Lung (tissue), 12 donors: ENCODE results near the gene GAB3. TPM values are rescaled to one million over a fixed set of nuclear protein-coding genes. Genes with fewer than 3 reads are reported as not detected.

ENCODE experiments used
- ATAC-seq: fragments of 200-7000 bp; cut with Tn5 transposase; one replicate; pipeline ENCODE4 v1.9.1; 2020; ENCODE audit warnings: moderate number of reproducible peaks; ENCODE audit not compliant: insufficient read depth, low FRiP score
- DNase-seq, 3 donors: peaks; one replicate each; pipeline ENCODE4 v3.0.0-alpha.2; 2013 to 2017
- H3K27ac ChIP-seq, 2 donors: one replicate each; pipeline ENCODE4 v1.5.1; 2013; ENCODE audit warnings: mild to moderate bottlenecking in 2 of 2, moderate library complexity in 2 of 2, control low read depth in 1 of 2, inconsistent platforms in 1 of 2, low read depth in 1 of 2, low read length in 1 of 2
- H3K27me3 ChIP-seq, 3 donors: one replicate each; pipeline ENCODE4 v1.5.1; 2013; ENCODE audit warnings: low read length in 2 of 3; ENCODE audit not compliant: control insufficient read depth in 3 of 3, insufficient read depth in 3 of 3
- H3K36me3 ChIP-seq, 4 donors: one replicate each; pipeline ENCODE4 v1.5.1; 2013; ENCODE audit warnings: low read length in 4 of 4, mild to moderate bottlenecking in 1 of 4, moderate library complexity in 1 of 4; ENCODE audit not compliant: control insufficient read depth in 4 of 4, insufficient read depth in 4 of 4
- H3K4me1 ChIP-seq, 5 donors: one replicate each; pipeline ENCODE4 v1.5.1; 2013; ENCODE audit warnings: low read length in 5 of 5, mild to moderate bottlenecking in 2 of 5, moderate library complexity in 1 of 5; ENCODE audit not compliant: control insufficient read depth in 5 of 5, insufficient read depth in 5 of 5
- H3K4me3 ChIP-seq: one replicate; pipeline ENCODE4 v1.5.1; 2013; ENCODE audit warnings: mild to moderate bottlenecking, control low read depth, moderate library complexity
- H3K9ac ChIP-seq, 2 donors: one replicate each; pipeline ENCODE4 v1.5.1; 2013; ENCODE audit warnings: low read length in 2 of 2, control low read depth in 1 of 2; ENCODE audit not compliant: insufficient read depth in 1 of 2
- H3K9me3 ChIP-seq, 4 donors: one replicate each; pipeline ENCODE4 v1.5.1; 2013; ENCODE audit warnings: low read length in 3 of 4, mild to moderate bottlenecking in 1 of 4, moderate library complexity in 1 of 4; ENCODE audit not compliant: control insufficient read depth in 4 of 4, insufficient read depth in 3 of 4
- WGBS, 2 donors: extraction: QIAGEN DNeasy Blood & Tissue Kit; methylation state at CpG; one replicate each; pipeline ENCODE4 v1.1.7; 2013; 5-methylcytosine and 5-hydroxymethylcytosine counted together
- polyA plus RNA-seq, 2 donors: library from polyadenylated mRNA; stranded (reverse); fragments of 200-250 nt; gene quantifications; one replicate each; pipeline ENCODE4 v1.2.1, GENCODE V29; 2013
- total RNA-seq, 2 donors: library from RNA; depleted of rRNA in 1 of 2; stranded (reverse); fragments of >200 nt in 1 of 2; gene quantifications; one replicate each; pipeline ENCODE4 v1.2.1, GENCODE V29; 2014 to 2021
- TF ChIP-seq, protein P1 (sequence below): IDR thresholded peaks from 2 replicates; pipeline ENCODE4 v1.5.1; 2012; ENCODE audit warnings: mild to moderate bottlenecking; ENCODE audit errors: control extremely low read depth, extremely low read depth
- donor health status: control.
- donor health status: control.
- donor health status: Bipolar disorder and iron deficiency.
- donor health status: healthy.
- donor health status: DM: yes; HTN: yes; CAD: no.

The GAB3 gene
- total and polyA plus RNA-seq, 4 donors, result 4.4 to 12.8 (median 10.2) TPM

DNA sequence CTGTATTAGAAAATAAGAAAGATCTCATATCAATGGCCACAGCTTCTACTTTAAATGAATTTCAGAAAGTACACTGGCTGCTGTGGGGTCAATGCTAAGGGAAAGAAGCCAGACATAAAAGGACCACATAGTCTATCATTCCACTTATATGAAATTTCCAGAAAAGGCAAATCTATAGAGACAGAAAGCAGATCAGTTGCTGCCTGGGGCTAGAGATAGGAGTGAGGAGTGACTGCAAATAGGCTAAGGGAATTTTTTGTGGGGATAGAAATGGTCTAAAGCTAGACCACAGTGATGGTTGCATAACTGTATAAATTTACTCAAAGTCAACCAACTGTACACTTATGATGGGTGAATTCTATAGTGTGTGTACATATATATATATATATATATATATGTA lies 8.3 kb downstream of the GAB3 start:
- H3K4me1 ChIP-seq, result peaks cover 0 to 6% (median under 1%) of the 10 kb centered on the region in 5 donors

DNA sequence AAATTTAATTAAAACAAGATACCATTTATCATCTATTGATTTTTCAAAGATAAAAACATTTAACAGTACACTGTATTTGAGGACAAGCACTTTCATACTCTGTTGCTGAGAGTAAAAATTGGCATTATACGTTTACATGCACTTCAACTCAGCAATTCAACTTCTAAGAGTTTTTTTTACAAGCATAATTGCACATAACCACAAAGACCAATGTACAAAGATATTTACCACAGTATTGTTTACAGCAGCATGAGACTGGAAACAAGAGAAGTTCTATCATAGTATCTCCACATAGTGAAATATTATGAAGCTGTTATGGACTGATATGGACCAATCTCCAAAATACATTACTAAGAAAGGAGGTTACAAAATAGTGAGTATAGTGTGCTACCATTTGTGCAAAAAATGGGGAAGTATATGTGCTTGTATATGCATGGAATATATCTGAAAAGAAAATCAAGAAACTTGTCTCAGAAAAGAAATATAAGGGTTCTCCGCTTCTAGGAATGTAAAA lies 10.9 kb downstream of the GAB3 start:
- peaks cover 0 to 3% (median 0%) of the 10 kb centered on the region in 4 donors for H3K9me3 ChIP-seq
- WGBS, 2 donors, result 58 to 64% methylated on average over 2 of the region's 2 CpGs
- no peaks in the 10 kb centered on the region for H3K36me3 ChIP-seq
- ATAC-seq (no peak), DNase-seq (no peak)
- H3K27me3 ChIP-seq, result no peaks in the 10 kb centered on the region
- TF ChIP-seq, protein P1, sequence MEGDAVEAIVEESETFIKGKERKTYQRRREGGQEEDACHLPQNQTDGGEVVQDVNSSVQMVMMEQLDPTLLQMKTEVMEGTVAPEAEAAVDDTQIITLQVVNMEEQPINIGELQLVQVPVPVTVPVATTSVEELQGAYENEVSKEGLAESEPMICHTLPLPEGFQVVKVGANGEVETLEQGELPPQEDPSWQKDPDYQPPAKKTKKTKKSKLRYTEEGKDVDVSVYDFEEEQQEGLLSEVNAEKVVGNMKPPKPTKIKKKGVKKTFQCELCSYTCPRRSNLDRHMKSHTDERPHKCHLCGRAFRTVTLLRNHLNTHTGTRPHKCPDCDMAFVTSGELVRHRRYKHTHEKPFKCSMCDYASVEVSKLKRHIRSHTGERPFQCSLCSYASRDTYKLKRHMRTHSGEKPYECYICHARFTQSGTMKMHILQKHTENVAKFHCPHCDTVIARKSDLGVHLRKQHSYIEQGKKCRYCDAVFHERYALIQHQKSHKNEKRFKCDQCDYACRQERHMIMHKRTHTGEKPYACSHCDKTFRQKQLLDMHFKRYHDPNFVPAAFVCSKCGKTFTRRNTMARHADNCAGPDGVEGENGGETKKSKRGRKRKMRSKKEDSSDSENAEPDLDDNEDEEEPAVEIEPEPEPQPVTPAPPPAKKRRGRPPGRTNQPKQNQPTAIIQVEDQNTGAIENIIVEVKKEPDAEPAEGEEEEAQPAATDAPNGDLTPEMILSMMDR, result no peak
- no peak overlapping the region for H3K9ac ChIP-seq
- no peak overlapping the region for H3K27ac ChIP-seq
- H3K4me1 ChIP-seq, result peaks cover 8 to 19% (median 10%) of the 10 kb centered on the region in 5 donors
- H3K4me3 ChIP-seq, result no peak overlapping the region

More for the DNA sequence above, 8.3 kb downstream of the GAB3 start:
- Histone ChIP-seq H3K27ac (no peak overlapping the region), H3K9ac (no peak overlapping the region), H3K4me3 (no peak overlapping the region), H3K9me3 (peaks cover 0 to 3% (median 0%) of the 10 kb centered on the region in 4 donors), H3K27me3 (no peaks in the 10 kb centered on the region), H3K36me3 (no peaks in the 10 kb centered on the region)
- no peak for DNase-seq
- no peak for ATAC-seq
- TF ChIP-seq, protein P1, result no peak

DNA sequence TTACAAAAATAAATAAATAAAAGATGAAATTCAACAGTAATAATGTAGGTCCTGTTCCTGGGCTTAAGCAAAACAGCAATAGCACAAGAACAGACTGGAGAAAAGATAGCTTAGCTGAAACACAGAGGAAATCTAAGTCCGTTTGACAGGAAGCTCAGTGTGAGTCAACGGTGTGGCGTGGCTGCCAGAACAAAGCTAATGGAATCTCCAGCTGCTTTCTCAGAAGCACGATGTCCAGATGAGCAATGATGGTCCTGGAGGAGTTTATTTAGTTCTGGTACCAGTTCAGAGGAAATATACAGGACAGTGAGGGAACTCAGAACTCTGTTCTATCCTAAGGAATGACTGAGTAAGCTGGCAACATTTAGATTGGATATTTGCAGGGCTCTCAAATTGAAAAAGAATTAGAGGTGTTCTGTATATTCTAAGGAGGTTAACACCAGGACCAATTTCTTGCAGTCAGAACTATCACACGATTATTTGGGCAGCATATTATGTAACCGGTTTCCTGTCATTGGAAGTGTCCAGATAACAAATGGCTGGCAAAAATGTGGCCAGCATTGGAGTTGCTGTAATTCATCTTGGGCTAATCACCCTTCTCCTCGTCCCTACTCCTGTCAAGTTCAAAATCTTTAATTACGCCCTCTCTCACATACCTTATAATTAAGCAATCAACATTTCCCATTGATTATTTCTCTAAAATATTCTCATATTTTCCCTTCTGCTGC lies 12.7 kb downstream of the GAB3 start:
- Histone ChIP-seq H3K27me3 (no peaks in the 10 kb centered on the region), H3K4me3 (no peak overlapping the region), H3K4me1 (peaks cover 14 to 37% (median 17%) of the 10 kb centered on the region in 5 donors), H3K36me3 (no peaks in the 10 kb centered on the region), H3K9me3 (peaks cover 0 to 3% (median 0%) of the 10 kb centered on the region in 4 donors), H3K9ac (peak overlapping the region in 1 of 2 donors; percentile 34), H3K27ac (peak overlapping the region in 1 of 2 donors; percentile 80)
- 7 to 41% methylated on average over 8 of the region's 8 CpGs for WGBS, 2 donors
- ATAC-seq (no peak), DNase-seq (peak; percentile 49 to 83 (median 65))
- TF ChIP-seq, protein P1, result no peak
